ENCODE data around the gene CDC37L1.
"Not testable (repeated sequence)": the region's sequence is repeated elsewhere in the genome, so short reads cannot be mapped to it uniquely, and the experiment has no call there.

CDC37L1 gene

DNA sequence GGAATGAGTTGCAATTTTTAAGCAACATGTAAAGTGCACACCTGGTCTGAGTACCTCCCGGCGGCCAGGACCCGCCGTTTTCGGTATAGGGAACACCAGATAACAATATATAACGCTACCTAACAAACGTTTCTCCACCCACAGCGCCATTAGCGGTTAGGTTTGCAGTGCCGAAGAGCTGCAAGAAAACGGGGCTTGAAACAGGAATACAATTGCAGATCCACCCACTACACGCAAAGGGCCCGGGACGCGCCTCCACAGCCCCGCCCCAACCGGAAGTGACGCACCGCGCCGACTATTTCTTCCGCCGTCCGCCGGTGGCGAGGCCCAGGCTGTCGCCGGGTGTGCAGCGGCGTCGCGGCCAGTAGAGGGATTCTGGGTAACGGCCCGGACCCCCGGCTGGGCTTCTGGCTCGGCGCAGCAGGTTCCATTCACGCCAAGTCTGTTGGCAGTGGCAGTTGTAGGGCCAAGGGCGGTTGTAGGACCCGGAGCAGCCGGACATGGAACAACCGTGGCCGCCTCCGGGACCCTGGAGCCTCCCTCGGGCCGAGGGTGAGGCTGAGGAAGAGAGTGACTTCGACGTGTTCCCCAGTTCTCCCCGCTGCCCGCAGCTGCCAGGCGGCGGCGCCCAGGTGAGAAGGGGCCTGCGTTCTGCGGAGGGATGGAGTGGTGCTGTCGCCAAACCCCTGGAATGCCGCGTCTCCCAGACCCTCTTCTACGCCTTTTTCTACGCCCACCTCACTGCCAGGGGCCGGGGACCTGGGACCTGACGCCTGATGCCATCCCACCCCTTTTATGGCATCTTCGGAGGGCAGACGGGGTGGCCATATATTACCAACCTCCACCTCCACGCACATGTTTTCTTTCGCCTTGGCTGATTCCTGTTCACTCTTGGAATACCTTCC lies at the start of gene CDC37L1:
Gene CDC37L1, plus strand, starts transcription at position 302 of the 905 bp plus-strand sequence. Its CDS starts 199 bp downstream, at position 501.
- peak; percentile 33 for FAIRE-seq

DNA sequence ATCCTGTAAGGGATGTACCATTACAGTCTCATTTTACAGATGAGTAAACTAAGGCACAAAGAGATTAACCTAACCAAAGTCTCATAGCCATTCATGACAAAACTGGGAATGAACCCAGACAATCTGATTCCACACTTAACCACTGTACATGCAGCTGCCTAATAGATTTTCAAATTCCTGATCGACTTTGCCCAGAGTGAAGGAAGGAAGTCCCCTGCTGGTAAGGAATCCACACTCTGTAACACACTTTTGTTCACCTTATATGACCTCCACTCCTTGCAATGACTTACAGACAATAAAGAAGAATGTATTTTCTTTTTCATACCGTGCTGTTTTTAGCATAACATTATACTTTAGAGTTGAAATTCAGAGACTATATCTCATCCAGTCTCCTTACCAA lies 48.5 kb upstream of the CDC37L1 start:
- no peak for FAIRE-seq

DNA sequence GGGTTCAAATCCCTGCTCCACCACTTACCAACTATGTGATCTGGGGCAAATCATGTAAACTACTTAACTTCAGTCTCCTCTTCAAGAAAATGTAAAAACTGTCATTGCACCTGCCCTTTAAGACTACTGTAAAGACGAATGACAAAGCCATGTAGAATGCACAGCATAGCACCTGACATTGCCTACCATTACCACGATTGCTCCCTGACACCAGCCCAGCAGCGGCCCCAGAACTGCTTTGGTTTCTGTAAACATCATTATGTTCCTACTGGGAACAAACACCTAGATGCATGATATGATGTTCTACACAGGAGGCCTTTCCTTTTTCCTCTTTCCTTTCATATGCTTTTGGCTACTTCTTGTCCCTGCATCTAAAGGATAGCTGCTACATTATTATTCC lies 40.4 kb upstream of the CDC37L1 start:
- no peak for FAIRE-seq

DNA sequence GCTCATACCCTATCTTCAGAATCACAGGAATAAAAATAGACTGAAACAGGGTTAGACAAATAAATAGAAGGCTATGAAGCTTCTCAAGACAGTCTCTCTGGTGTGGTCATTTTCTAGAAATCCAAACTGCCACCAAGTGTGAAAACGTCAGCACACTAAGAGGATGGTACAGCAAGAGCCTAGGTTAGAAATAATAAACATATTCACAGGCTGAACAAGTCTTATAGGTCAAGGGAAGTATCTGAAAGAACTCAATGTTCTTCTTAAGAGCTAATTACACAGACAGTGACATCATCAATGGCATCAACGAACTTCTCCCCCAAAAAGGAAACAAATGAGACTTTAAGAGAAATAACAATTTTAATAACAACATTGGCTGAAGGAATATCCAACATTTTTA lies 39.9 kb upstream of the CDC37L1 start:
- FAIRE-seq, result no peak

DNA sequence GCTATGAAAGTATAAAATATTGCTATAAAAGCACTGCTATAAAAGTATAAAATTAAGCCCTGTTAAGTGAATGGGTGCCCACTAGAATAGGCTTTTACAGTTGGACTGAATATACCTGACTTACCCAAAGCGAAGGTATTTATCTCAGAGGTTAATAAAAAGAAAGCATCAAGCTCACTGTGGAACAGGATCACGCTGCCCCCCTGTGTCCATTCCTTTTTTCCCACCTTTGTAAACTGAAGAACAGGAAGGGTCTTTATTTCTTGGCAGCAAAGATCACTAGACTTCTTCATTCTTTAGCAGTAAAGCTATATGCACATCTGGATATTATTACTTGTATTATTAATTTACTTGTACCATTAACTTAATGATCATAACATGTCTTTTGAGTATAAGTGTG lies 39.3 kb upstream of the CDC37L1 start:
- FAIRE-seq, result no peak

DNA sequence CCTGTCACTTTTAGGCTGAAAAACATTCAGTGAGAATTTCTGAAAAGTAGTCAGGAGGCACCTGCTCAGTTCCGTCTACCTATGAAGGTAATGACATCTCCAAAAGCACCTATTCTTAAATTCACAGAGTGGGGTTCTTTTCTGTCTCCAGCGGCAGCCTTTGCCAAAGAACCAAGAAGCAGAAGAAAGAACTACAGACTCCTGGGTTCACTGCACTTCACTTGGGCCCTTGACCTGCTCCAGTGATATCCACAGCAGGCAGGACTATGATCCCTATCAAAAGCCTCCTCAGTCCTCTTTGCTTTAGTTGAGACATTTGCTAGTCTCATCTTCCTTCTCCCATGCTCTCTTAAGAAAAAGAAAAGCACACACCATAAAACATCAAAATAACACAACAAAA lies 37.0 kb upstream of the CDC37L1 start:
- no peak for FAIRE-seq

DNA sequence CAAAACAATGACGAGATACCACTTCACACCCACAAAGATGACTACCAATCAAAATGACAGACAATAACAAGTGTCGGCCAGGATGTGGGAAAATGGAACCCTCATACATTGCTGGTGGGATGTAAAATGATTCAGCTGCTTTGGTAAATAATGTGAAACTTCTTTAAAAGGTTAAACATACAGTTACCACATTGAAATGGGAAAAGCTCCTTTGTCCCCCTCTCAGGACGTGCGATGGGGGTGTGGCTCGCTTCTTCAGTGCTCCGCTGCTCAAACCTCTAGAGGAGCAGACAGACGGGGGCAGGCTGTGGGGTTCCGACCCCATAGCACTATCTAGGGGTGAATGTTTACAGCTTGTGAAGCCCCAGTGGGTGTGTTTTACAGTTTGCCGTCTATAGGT lies 25.3 kb upstream of the CDC37L1 start:
- no peak for FAIRE-seq

DNA sequence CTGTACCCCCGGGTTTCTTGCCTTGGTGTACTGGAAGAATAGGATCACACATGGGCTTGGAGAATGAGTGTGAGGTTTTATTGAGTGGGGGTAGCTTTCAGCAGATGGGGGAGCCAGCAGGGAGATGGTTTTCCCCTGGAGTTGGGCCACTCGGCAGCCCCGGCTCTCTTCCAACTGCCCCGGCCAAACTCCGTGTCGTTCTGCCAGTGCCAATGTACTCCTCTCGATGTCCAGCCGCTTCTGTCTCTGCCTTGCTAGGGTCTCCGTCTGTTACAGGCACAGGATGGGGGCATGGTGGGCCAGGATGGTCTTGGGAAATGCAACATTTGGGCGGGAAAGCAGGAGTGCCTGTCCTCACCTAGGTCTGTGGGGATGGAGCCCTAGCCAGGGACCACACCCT lies 24.8 kb upstream of the CDC37L1 start:
- FAIRE-seq, result no peak

DNA sequence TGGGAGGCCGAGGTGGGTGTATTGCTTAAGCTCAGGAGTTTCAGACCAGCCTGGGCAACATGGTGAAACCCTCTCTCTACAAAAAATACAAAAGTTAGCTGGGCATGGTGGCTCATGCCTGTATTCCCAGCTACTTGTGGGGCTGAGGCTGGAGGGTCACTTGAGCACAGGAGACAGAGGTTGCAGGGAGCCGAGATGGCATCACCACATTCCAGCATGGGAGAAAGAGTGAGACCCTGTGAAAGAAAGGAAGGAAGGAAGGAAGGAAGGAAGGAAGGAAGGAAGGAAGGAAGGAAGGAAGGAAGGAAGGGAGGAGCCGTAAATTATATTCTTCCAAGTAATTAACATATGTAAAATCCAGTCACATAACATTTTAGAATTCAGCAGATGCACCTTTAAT lies 23.2 kb upstream of the CDC37L1 start:
- FAIRE-seq, result not testable (repeated sequence)

DNA sequence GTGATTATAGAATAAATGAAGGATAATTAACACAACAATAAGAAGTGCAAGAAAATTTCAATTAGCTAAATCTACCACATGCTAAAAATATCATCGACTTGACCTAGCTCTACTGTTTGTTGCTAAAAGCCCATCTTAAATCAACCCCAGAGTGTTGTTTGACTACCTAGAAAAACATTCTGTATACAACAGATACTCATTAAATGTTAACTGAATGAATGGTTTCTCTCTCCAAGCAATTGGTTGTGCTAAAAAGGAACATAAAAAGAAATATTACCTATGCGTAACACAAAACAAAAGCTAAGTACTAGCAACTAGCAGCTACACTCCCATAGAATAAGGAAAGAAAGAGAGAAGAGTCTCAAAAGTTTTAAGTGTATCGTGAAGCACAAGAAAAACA lies 22.7 kb upstream of the CDC37L1 start:
- FAIRE-seq, result no peak

DNA sequence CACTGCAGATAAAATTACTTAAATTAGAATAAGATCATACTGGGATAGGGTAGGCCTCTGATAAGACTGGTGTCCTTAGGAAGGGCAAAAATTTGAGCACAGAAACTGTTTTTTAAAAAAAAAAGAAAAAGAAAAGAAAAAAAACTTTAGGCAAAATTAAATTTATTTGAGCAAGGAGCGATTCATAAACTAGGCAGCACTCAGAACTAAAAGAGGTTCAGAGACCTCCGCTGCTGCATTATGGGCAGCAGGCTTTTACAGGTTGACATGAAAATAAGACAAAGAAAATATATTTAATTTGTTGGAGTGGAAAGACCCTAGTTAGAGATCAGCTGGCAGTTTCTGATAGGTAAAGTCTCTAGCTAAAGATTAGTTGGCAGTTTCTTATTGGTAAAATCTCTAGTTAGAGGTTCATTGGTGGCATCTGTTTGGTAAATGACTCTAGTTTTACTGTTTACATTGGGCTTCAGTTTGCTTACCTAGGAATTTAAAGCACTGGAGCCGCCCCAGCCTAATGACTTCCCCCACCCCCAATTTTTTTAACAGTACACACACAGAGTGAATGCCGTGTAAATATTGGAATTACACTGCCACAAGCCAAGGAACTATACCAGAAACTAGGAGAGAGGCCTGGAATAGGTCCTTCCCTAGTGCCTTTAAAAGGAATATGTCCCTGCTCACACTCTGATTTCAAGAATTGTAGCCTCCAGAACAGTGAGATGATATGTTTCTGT lies 21.8 kb upstream of the CDC37L1 start:
- FAIRE-seq, result no peak

DNA sequence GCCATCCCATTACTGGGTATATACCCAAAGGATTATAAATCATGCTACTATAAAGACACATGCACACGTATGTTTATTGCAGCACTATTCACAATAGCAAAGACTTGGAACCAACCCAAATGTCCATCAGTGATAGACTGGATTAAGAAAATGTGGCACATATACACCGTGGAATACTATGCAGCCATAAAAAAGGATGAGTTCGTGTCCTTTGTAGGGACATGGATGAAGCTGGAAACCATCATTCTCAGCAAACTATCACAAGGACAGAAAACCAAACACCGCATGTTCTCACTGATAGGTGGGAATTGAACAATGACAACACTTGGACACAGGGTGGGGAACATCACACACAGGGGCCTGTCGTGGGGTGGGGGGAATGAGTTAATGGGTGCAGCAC lies 18.7 kb upstream of the CDC37L1 start:
- not testable (repeated sequence) for FAIRE-seq

DNA sequence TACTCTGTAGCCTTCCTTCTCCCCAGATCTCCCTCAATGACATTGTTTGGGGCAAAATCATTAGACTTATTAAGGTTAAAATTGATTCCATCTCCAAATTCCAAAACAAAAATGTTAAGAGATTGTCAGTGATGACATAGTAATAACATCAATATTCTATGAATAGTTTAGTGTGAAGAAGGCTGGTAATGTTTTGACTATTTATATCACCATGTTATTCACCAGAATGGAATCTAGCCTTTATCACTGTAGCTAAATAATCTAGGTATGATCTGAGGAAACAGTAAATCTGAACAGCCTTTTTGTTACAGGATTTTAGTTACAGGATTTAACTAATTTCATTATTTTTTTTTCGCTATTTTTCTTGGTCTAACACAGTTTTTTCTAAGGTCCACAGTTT lies 18.2 kb upstream of the CDC37L1 start:
- peak; percentile 78 for FAIRE-seq

DNA sequence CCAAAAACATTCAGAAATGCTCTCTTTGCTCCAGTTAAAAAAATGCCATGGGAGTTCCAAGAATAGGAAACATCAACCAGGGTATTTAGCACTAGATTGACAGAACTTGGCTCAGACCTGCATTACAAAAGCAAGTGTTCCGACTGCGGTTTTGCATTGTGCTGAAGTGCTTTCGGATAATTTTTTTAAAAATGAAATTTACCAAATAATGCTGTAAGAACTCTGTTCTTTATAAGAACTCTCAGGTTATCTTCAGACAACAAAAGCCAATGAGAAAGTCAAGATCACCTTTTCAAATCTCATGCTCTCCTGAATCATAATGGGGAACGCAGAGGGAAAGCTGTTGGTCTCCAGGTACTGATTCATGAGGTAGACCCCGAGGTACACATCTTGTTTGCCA lies 17.8 kb upstream of the CDC37L1 start:
- FAIRE-seq, result no peak

DNA sequence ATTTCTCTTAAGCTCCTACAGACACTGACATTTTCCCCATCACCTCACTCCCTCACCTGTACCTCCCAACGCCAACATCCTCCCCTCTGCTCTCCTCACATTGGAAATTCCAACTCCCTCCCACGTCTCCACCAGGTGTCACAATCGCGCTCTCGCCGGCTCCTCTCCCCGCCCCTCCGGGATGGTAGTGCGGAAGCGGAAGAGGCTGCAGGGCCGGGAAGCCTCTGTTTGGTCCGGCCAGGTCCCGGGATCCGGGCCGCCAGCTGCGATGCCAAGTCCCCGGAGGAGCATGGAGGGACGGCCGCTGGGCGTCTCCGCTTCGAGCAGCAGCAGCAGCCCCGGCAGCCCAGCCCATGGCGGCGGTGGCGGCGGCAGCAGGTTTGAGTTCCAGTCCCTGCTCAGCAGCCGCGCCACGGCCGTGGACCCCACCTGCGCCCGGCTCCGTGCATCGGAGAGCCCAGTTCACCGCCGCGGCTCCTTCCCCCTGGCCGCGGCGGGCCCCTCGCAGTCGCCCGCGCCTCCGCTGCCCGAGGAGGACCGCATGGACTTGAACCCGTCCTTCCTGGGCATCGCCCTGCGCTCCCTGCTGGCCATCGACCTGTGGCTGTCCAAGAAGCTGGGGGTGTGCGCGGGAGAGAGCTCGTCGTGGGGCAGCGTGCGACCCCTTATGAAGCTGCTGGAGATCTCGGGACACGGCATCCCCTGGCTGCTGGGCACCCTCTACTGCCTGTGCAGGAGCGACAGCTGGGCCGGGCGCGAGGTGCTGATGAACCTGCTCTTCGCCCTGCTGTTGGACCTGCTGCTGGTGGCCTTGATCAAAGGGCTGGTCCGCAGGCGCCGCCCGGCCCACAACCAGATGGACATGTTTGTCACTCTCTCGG lies 17.0 kb upstream of the CDC37L1 start, which contains the start of gene PLPP6:
Gene PLPP6, plus strand, starts transcription at position 187 of the 881 bp plus-strand sequence. Its CDS starts 82 bp downstream, at position 269.
- FAIRE-seq, result no peak

DNA sequence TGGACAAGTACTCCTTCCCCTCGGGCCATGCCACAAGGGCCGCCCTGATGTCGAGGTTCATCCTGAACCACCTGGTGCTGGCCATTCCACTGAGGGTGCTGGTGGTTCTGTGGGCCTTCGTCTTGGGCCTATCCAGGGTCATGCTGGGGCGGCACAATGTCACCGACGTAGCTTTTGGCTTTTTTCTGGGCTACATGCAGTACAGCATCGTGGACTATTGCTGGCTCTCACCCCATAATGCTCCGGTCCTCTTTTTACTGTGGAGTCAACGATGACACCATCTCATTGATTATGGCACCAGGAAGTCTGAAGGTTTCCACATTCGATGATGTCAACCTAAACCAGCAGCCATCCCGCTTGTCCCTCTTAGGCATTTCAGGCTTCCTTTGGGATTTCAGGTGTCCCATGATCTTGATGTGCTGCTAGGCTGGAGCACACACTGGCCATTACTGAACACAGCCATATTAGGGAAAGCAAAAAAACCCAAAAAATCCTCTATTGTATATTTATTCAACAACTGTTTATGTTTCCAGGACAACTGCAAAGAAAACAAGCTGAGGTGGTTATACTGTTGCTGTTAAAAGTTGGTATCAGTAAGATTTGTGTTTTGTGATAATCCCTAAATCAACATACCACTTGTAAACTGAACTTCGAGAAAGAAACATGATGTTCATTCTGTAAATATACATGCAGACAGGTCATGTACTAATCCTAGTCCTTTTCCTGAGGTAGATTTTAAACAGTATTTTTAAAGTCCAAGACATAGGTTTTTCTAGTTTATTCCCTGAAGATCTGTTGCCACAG lies 16.2 kb upstream of the CDC37L1 start:
- FAIRE-seq, result no peak

DNA sequence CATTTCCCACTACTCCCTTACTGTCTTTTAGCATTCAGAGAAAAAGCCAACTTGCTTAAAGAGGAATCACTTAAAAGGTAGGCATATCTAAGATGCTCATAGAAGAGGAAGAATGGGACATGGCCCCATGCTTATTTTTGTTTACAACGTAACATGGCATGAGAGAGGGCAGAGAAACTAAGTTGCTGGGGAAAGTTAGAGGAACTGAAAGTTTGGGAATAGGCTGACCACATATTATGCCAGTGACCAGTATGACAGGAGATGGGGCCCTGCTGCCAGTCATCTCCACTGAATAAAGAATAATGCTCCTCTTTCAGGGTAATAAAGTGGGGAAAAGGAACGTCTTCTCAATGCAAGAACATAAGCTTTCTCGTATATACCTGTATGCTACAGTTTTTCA lies 15.4 kb upstream of the CDC37L1 start:
- no peak for FAIRE-seq

DNA sequence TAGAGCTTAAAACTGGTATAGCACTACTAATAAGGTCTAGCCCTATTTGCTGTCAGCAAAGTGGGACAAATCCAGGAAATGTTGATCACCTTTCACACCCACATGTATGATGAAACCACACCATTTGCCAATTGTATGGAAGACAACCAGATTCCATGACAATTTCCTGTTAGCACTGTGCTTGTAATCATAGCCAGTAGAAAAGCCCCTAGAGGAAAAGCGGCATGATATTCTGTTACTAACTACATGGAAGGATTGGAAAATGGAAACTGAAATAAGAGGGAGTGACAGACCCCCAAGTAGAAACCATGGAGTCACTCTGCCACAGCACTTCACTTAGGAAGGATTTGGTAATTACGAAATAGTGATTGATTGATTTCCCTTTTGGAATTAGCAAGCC lies 14.0 kb upstream of the CDC37L1 start:
- FAIRE-seq, result peak; percentile 83

DNA sequence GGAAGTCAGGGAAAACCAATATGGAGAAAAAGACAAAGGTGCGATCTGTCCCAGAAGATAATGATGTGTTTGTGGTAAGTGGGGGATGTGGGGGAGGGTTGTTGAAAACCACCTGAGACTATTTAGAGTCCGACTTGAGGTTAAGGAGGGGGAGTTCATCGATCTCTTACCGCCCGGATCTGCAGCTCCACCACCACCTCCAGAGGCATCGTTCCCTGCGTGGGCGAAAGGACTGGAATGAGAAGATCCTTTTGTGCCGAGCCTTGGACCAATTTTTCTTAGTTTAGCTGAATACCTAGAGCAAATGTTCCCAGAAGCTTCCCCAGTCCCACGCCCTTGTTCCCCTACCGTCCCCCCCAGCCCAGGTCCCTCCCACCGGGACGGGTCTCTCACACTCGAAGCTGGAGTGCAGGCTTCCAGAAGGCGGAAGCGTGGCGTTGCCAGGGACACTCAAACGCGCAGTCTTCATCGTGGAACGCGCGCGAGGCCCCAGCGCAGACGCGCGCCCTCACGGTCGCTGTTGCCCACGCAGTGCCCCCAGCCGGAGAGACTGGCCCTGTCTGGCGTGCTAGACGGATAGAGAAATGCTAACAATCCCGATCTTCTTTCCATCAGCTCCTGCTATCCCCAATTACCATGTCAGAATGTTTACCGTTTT lies 13.2 kb upstream of the CDC37L1 start, which contains the start of gene SPATA6L:
Gene SPATA6L, minus strand, starts transcription at position 439 of the 658 bp plus-strand sequence. Its CDS starts 230 bp downstream, at position 209.
- FAIRE-seq, result no peak

DNA sequence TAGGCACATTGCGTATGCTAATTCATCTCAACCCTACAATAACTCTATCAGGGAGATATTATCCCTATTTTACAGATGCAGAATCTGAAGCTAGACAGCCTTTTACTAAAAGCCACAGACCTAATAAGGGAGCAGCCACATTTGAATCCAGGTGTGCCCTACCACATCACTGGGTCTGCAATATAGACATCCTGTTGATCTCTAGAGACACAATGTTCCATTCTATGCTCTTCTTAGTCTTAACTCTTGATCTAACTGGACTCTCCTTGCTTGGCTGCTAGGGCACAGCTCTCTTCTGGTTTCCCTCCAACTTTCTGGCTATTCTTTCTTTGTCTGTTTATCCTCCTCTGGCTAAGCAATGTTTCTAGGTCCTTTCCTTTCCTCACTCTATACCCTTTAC lies 11.7 kb upstream of the CDC37L1 start:
- no peak for FAIRE-seq

DNA sequence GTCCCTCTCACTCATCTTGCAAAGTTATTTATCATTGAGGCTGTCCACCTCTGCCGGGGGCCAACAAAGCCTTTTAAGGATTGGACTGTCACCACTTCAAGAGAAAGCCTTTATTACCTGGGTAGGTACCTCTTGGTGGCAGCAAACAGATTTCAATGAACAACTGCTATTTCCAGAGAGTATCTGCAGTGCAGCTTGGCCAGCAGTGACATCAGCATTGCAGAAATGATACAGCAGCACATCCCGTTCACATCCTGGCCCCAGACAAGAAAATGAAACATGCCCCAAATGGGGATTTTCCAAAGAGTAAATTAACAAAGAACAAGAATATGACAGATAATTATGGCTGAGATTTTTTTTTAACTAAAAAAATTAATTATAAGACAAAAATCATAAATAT lies 10.8 kb upstream of the CDC37L1 start:
- FAIRE-seq, result no peak

Data from islet of Langerhans (tissue), 1 donor.